Caco-2 (cell line): ENCODE results near the gene CNKSR3. TPM values are rescaled to one million over a fixed set of nuclear protein-coding genes. Genes with fewer than 3 reads are reported as not detected.

ENCODE experiments used
- BruUV-seq: library from RNA; stranded (reverse); fragments of 400-500 nt; replicated peaks from 2 replicates; lab custom pipeline; 2021; lab: Mats Ljungman, UMichigan
- CTCF ChIA-PET: fragments of 300-600 bp; sonication (Branson Sonifier 250); formaldehyde crosslinking; loops from one replicate; lab custom pipeline; 2022; ENCODE audit warnings: antibody characterized with exemption; lab: Charles Lee
- POLR2A ChIA-PET: fragments of 300-600 bp; sonication (Branson Sonifier 250); formaldehyde crosslinking; loops from one replicate; lab custom pipeline; 2022; ENCODE audit warnings: antibody characterized with exemption; lab: Charles Lee
- DNase-seq, 2 experiments: peaks; one replicate each; pipeline versions ENCODE4 v3.0.0 to v3.0.0-alpha.2; 2020 to 2022
- H3K27me3 ChIP-seq: replicated peaks from 2 replicates; pipeline ENCODE4 v1.6.0; 2011; ENCODE audit warnings: low read length; ENCODE audit not compliant: control insufficient read depth, insufficient read depth
- H3K36me3 ChIP-seq: 2 replicates; pipeline ENCODE4 v1.5.1; 2011; ENCODE audit warnings: low read length; ENCODE audit not compliant: control insufficient read depth, insufficient read depth
- H3K4me1 ChIP-seq: fragments of 250-450 bp; sonication (Bioruptor Pico); 2 replicates; pipeline ENCODE4 v1.5.1; 2020; ENCODE audit warnings: mild to moderate bottlenecking
- H3K4me3 ChIP-seq: 2 replicates; pipeline ENCODE4 v1.5.1; 2011; ENCODE audit warnings: low read depth, mild to moderate bottlenecking, control low read depth, low read length
- H3K9me3 ChIP-seq: fragments of 250-450 bp; sonication (Bioruptor Pico); 2 replicates; pipeline ENCODE4 v1.5.1; 2020; ENCODE audit warnings: mild to moderate bottlenecking, moderate library complexity
- H3K27ac Mint-ChIP-seq: one replicate; pipeline ENCODE4 v1.8.0; 2022; ENCODE audit warnings: mixed read lengths; ENCODE audit not compliant: unreplicated experiment
- H3K27me3 Mint-ChIP-seq: one replicate; pipeline ENCODE4 v1.8.0; 2022; ENCODE audit warnings: mixed read lengths; ENCODE audit not compliant: insufficient read depth, unreplicated experiment
- H3K36me3 Mint-ChIP-seq: one replicate; pipeline ENCODE4 v1.8.0; 2022; ENCODE audit warnings: mild to moderate bottlenecking, mixed read lengths; ENCODE audit not compliant: insufficient read depth, unreplicated experiment
- H3K4me1 Mint-ChIP-seq: one replicate; pipeline ENCODE4 v1.8.0; 2022; ENCODE audit warnings: low read depth, mixed read lengths; ENCODE audit not compliant: unreplicated experiment
- H3K4me3 Mint-ChIP-seq: one replicate; pipeline ENCODE4 v1.8.0; 2022; ENCODE audit warnings: mild to moderate bottlenecking, moderate library complexity, mixed read lengths; ENCODE audit not compliant: unreplicated experiment
- H3K9me3 Mint-ChIP-seq: one replicate; pipeline ENCODE4 v1.8.0; 2022; ENCODE audit warnings: mixed read lengths; ENCODE audit not compliant: unreplicated experiment
- CTCF ChIP-seq, 2 experiments: fragments of 200-600 bp in 1 of 2; IDR thresholded peaks; 1 replicate in 1 of 2; 2 replicates in 1 of 2; pipeline versions ENCODE4 v1.5.1 to v1.8.0; 2011 to 2022; ENCODE audit warnings: antibody characterized with exemption in 1 of 2, control low read depth in 1 of 2, inconsistent platforms in 1 of 2, low read depth in 1 of 2, low read length in 1 of 2, mild to moderate bottlenecking in 1 of 2, moderate library complexity in 1 of 2; ENCODE audit not compliant: insufficient read depth in 1 of 2, severe bottlenecking in 1 of 2, unreplicated experiment in 1 of 2
- intact Hi-C: fragments of 100-400 bp; cut with micrococcal nuclease; formaldehyde crosslinking; loops from one replicate; pipeline ENCODE4 v1.10.0; 2022; ENCODE audit not compliant: unreplicated experiment
- total RNA-seq: library from RNA; stranded (reverse); gene quantifications from 2 replicates; pipeline ENCODE4 v1.2.3, GENCODE V29; 2022

Gene CNKSR3
- total RNA-seq, 1 experiment from 2014 or later: 33.1 TPM

GRCh38 chr6:154395316-154395715 lies 115.2 kb downstream of the CNKSR3 start:
- H3K27me3 ChIP-seq: no peaks in the 10 kb centered on the region
- ChIA-PET CTCF (no interaction called here), POLR2A (no interaction called here)
- Mint-ChIP-seq H3K36me3 (peaks cover 35% of the 10 kb centered on the region), H3K4me3 (no peak overlapping the region), H3K4me1 (peaks cover 7% of the 10 kb centered on the region), H3K9me3 (peaks cover 10% of the 10 kb centered on the region), H3K27me3 (no peaks in the 10 kb centered on the region), H3K27ac (no peak overlapping the region)
- intact Hi-C loops: no loop called here
- no peaks in the 10 kb centered on the region for H3K4me1 ChIP-seq
- DNase-seq: no peak
- no TSS peak for BruUV-seq
- no peaks in the 10 kb centered on the region for H3K36me3 ChIP-seq
- no peak overlapping the region for H3K4me3 ChIP-seq
- no peaks in the 10 kb centered on the region for H3K9me3 ChIP-seq
- TF ChIP-seq CTCF (IDR thresholded peaks at IDR 0.05; ENCODE audit: insufficient read depth in 1 of 2, low read depth in 1 of 2, low read length in 1 of 2, severe bottlenecking in 1 of 2, unreplicated experiment in 1 of 2): no peak

GRCh38 chr6:154394571-154394970 lies 115.9 kb downstream of the CNKSR3 start:
- ChIA-PET CTCF (no interaction called here), POLR2A (interaction anchor here (0.6 kb wide), 1 partner anchor 51 kb away, joined by 5 read pairs; no protein-coding TSS in a partner anchor)
- Histone ChIP-seq H3K4me1 (no peaks in the 10 kb centered on the region), H3K27me3 (no peaks in the 10 kb centered on the region), H3K36me3 (no peaks in the 10 kb centered on the region; the same call in 1 of the 2 replicates), H3K4me3 (no peak overlapping the region), H3K9me3 (no peaks in the 10 kb centered on the region)
- H3K36me3 Mint-ChIP-seq: peaks cover 32% of the 10 kb centered on the region
- intact Hi-C loops: no loop called here
- no peak overlapping the region for H3K27ac Mint-ChIP-seq
- H3K9me3 Mint-ChIP-seq: peaks cover 17% of the 10 kb centered on the region
- DNase-seq: no peak
- H3K4me1 Mint-ChIP-seq: peaks cover 7% of the 10 kb centered on the region
- no peaks in the 10 kb centered on the region for H3K27me3 Mint-ChIP-seq
- no TSS peak for BruUV-seq
- no peak overlapping the region for H3K4me3 Mint-ChIP-seq
- TF ChIP-seq CTCF (IDR thresholded peaks at IDR 0.05; ENCODE audit: insufficient read depth in 1 of 2, low read depth in 1 of 2, low read length in 1 of 2, severe bottlenecking in 1 of 2, unreplicated experiment in 1 of 2): no peak

GRCh38 chr6:154390034-154390433 lies 120.5 kb downstream of the CNKSR3 start:
- intact Hi-C loops: no loop called here
- Histone ChIP-seq H3K4me1 (peaks cover 32% of the 10 kb centered on the region), H3K4me3 (no peak overlapping the region), H3K27me3 (no peaks in the 10 kb centered on the region), H3K9me3 (no peaks in the 10 kb centered on the region), H3K36me3 (no peaks in the 10 kb centered on the region; the same call in 1 of the 2 replicates)
- POLR2A ChIA-PET: no interaction called here
- BruUV-seq: no TSS peak
- Mint-ChIP-seq H3K4me1 (peaks cover 41% of the 10 kb centered on the region), H3K9me3 (peaks cover 28% of the 10 kb centered on the region), H3K4me3 (no peak overlapping the region), H3K27ac (peak overlapping the region; percentile 50), H3K36me3 (peaks cover 33% of the 10 kb centered on the region), H3K27me3 (no peaks in the 10 kb centered on the region)
- TF ChIP-seq CTCF (IDR thresholded peaks at IDR 0.05; ENCODE audit: insufficient read depth in 1 of 2, low read depth in 1 of 2, low read length in 1 of 2, severe bottlenecking in 1 of 2, unreplicated experiment in 1 of 2): no peak
- DNase-seq: no peak
- CTCF ChIA-PET: no interaction called here
